ENCODE measurements around the gene DRAM2.

Gene DRAM2

GRCh38 chr1:111139956-111140679, at the start of gene DRAM2, which contains the start of gene CEPT1:
Gene DRAM2 (minus strand): TSS chr1:111140093. CDS start chr1:111131554, 8,539 bp downstream.
Gene CEPT1 (plus strand): TSS chr1:111140223. CDS start chr1:111147715, 7,492 bp downstream.
- peak; percentile 89 for DNase-seq

GRCh38 chr1:111184663-111185062, 44.8 kb upstream of the DRAM2 start:
- no peak for DNase-seq

- no peak for DNase-seq
Measured at GRCh38 chr1:111183308-111184069, 43.6 kb upstream of the DRAM2 start.

- DNase-seq = no peak
Measured at GRCh38 chr1:111182052-111182451, 42.2 kb upstream of the DRAM2 start.

GRCh38 chr1:111179968-111180533, 40.2 kb upstream of the DRAM2 start:
- no peak for DNase-seq

- DNase-seq = no peak
Measured at GRCh38 chr1:111176678-111177077, 36.8 kb upstream of the DRAM2 start.

- no peak for DNase-seq
Measured at GRCh38 chr1:111175349-111175748, 35.5 kb upstream of the DRAM2 start.

GRCh38 chr1:111174070-111174469, 34.2 kb upstream of the DRAM2 start:
- no peak for DNase-seq

GRCh38 chr1:111172463-111172862, 32.6 kb upstream of the DRAM2 start:
- no peak for DNase-seq

- no peak for DNase-seq
Measured at GRCh38 chr1:111164151-111164550, 24.3 kb upstream of the DRAM2 start.

- DNase-seq = no peak
Measured at GRCh38 chr1:111163363-111163762, 23.5 kb upstream of the DRAM2 start.

- DNase-seq = no peak
Measured at GRCh38 chr1:111162488-111162880, 22.6 kb upstream of the DRAM2 start.

GRCh38 chr1:111161843-111162487, 22.1 kb upstream of the DRAM2 start:
- DNase-seq = no peak

- no peak for DNase-seq
Measured at GRCh38 chr1:111157431-111157830, 17.5 kb upstream of the DRAM2 start.

- no peak for DNase-seq
Measured at GRCh38 chr1:111154021-111154999, 14.4 kb upstream of the DRAM2 start.

- no peak for DNase-seq
Measured at GRCh38 chr1:111151838-111152237, 11.9 kb upstream of the DRAM2 start.

GRCh38 chr1:111148376-111148881, 8.5 kb upstream of the DRAM2 start:
- no peak for DNase-seq

GRCh38 chr1:111147948-111148347, 8.1 kb upstream of the DRAM2 start:
- DNase-seq = no peak

- DNase-seq = no peak
Measured at GRCh38 chr1:111145963-111146768, 6.3 kb upstream of the DRAM2 start.

- DNase-seq = no peak
Measured at GRCh38 chr1:111145542-111145941, 5.6 kb upstream of the DRAM2 start.
